Smooth muscle cell (in vitro differentiated cells): Measurements from ENCODE around the gene FHIT. TPM values are rescaled to one million over a fixed set of nuclear protein-coding genes. Genes with fewer than 3 reads are reported as not detected.

Experiments used
- DNase-seq: peaks from one replicate; lab custom pipeline; 2025; ENCODE audit not compliant: unreplicated experiment; lab: John Stamatoyannopoulos, UW
- H2AFZ ChIP-seq: fragments of 200-600 bp; sonication (generic); 2 replicates; pipeline ENCODE4 v1.6.0; 2016; ENCODE audit warnings: antibody characterized with exemption, low read depth, mild to moderate bottlenecking
- H3F3A ChIP-seq: fragments of 200-600 bp; sonication (generic); 2 replicates; pipeline ENCODE4 v1.6.0; 2017; ENCODE audit warnings: antibody characterized with exemption, low read depth
- H3K27ac ChIP-seq: fragments of 200-600 bp; sonication (generic); 2 replicates; pipeline ENCODE4 v1.5.1; 2016; ENCODE audit warnings: low read depth, mild to moderate bottlenecking
- H3K27me3 ChIP-seq: fragments of 200-600 bp; sonication (generic); 2 replicates; pipeline ENCODE4 v1.6.1; 2016; ENCODE audit warnings: low read depth, mild to moderate bottlenecking
- H3K36me3 ChIP-seq: fragments of 200-600 bp; sonication (generic); 2 replicates; pipeline ENCODE4 v1.5.1; 2016; ENCODE audit warnings: low read depth
- H3K4me1 ChIP-seq: fragments of 200-600 bp; sonication (generic); 2 replicates; pipeline ENCODE4 v1.5.1; 2016; ENCODE audit warnings: low read depth
- H3K4me2 ChIP-seq: fragments of 200-600 bp; sonication (generic); 2 replicates; pipeline ENCODE4 v1.6.0; 2016; ENCODE audit warnings: mild to moderate bottlenecking
- H3K4me3 ChIP-seq: fragments of 200-600 bp; sonication (generic); 2 replicates; pipeline ENCODE4 v1.5.1; 2016; ENCODE audit warnings: mild to moderate bottlenecking
- H3K79me2 ChIP-seq: fragments of 200-600 bp; sonication (generic); 2 replicates; pipeline ENCODE4 v1.6.0; 2016; ENCODE audit warnings: low read depth, mild to moderate bottlenecking
- H3K9ac ChIP-seq: fragments of 200-600 bp; sonication (generic); 2 replicates; pipeline ENCODE4 v1.6.0; 2016; ENCODE audit warnings: low read depth
- H3K9me3 ChIP-seq: fragments of 200-600 bp; sonication (generic); replicated peaks from 2 replicates; pipeline ENCODE4 v1.5.1; 2016; ENCODE audit warnings: low read depth
- H4K20me1 ChIP-seq: fragments of 200-600 bp; sonication (generic); 2 replicates; pipeline ENCODE4 v1.6.0; 2016; ENCODE audit warnings: low read depth
- WGBS: methylation state at CpG from one replicate; pipeline ENCODE4 v1.1.7; 2016; ENCODE audit warnings: low lambda C conversion rate; 5-methylcytosine and 5-hydroxymethylcytosine counted together
- polyA plus RNA-seq: library from polyadenylated mRNA; unstranded; fragments of >200 nt; fragmentation: Nextera tagmentation; extraction: Ambion mirVana; gene quantifications from 2 replicates; pipeline ENCODE4 v1.2.1, GENCODE V29; 2016
- total RNA-seq: library from RNA; depleted of rRNA; stranded (reverse); fragments of >200 nt; gene quantifications from 2 replicates; pipeline ENCODE4 v1.2.3, GENCODE V29; 2014
- TF ChIP-seq, protein P1 (sequence below): fragments of 200-600 bp; sonication (generic); IDR thresholded peaks from 2 replicates; pipeline ENCODE4 v1.5.1; 2017; ENCODE audit warnings: borderline replicate concordance, mild to moderate bottlenecking, antibody characterized with exemption; ENCODE audit not compliant: insufficient read depth, poor library complexity, severe bottlenecking

The FHIT gene
- total and polyA plus RNA-seq, 2 experiments from 2014 or later = 5.9 to 6.7 TPM

GRCh38 chr3:59816312-59816711 is 1434.9 kb downstream of the FHIT start:
- Histone ChIP-seq H3K4me2 (no peak overlapping the region), H2AFZ (no peak overlapping the region), H3K9me3 (no peaks in the 10 kb centered on the region), H3K79me2 (no peaks in the 10 kb centered on the region), H3K36me3 (no peaks in the 10 kb centered on the region), H3F3A (peaks cover 4% of the 10 kb centered on the region), H3K9ac (no peak overlapping the region), H4K20me1 (no peaks in the 10 kb centered on the region), H3K4me1 (peaks cover 26% of the 10 kb centered on the region), H3K27ac (peak overlapping the region; percentile 97), H3K27me3 (no peaks in the 10 kb centered on the region), H3K4me3 (no peak overlapping the region)
- TF ChIP-seq, protein P1, sequence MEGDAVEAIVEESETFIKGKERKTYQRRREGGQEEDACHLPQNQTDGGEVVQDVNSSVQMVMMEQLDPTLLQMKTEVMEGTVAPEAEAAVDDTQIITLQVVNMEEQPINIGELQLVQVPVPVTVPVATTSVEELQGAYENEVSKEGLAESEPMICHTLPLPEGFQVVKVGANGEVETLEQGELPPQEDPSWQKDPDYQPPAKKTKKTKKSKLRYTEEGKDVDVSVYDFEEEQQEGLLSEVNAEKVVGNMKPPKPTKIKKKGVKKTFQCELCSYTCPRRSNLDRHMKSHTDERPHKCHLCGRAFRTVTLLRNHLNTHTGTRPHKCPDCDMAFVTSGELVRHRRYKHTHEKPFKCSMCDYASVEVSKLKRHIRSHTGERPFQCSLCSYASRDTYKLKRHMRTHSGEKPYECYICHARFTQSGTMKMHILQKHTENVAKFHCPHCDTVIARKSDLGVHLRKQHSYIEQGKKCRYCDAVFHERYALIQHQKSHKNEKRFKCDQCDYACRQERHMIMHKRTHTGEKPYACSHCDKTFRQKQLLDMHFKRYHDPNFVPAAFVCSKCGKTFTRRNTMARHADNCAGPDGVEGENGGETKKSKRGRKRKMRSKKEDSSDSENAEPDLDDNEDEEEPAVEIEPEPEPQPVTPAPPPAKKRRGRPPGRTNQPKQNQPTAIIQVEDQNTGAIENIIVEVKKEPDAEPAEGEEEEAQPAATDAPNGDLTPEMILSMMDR = no peak
- 100% methylated on average over 1 of the region's 1 CpG for WGBS
- DNase-seq = no peak

- peaks cover 4% of the 10 kb centered on the region for H3F3A ChIP-seq
- H3K27me3 ChIP-seq = no peaks in the 10 kb centered on the region
- H3K9ac ChIP-seq = no peak overlapping the region
- no peaks in the 10 kb centered on the region for H4K20me1 ChIP-seq
- H3K4me3 ChIP-seq = no peak overlapping the region
- 27% methylated on average over 7 of the region's 7 CpGs for WGBS
- H3K9me3 ChIP-seq = no peaks in the 10 kb centered on the region
- H3K79me2 ChIP-seq = no peaks in the 10 kb centered on the region
- H3K4me2 ChIP-seq = peak overlapping the region; percentile 45
- TF ChIP-seq, protein P1 = no peak
- no peak overlapping the region for H2AFZ ChIP-seq
- no peak for DNase-seq
- no peaks in the 10 kb centered on the region for H3K36me3 ChIP-seq
- no peak overlapping the region for H3K27ac ChIP-seq
- H3K4me1 ChIP-seq = peaks cover 23% of the 10 kb centered on the region
Observed at GRCh38 chr3:59813148-59813538, 1438.1 kb downstream of the FHIT start.

DNA sequence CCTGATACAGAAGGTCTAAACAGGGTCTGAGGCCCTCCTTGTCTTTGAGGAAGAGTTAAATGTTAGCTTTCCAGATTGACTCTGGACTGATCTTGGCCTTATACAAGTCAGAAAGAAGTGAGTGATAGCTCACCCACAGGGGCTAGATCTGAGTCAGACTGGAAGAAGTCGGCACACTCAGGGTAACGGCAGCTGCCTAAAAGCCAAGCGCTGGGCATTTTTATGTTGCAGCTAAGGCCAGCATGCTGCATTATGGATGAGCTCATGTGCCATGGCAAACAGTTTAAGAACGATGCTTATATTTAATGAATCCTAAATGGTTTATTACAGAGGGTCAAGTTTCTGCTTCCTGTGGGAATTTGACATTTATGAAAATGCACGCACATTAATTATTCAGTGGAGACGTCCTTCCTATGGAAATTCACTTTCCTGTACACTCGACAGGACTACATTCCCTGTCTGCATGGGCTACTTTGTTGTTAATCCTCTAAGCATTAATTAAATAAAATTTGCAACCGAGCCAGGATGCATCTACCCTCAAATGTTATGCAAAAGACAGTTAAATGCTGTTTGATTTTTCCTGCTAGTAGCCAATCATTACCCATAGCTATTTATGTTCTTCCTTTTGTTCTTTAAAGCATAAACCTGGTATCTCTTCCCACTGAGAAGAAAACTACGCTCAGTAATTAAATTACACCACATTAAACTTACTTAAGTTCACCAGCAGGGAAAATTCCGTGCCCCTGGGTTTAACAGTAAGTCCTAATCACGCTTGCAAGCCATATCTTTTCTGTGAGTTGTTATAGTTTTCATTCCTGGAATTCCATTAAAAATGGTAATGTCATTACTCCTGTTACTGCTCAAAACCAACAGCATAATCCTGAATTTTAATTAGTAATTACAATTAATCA is 1438.8 kb downstream of the FHIT start:
- Histone ChIP-seq H3K27me3 (no peaks in the 10 kb centered on the region), H4K20me1 (no peaks in the 10 kb centered on the region), H3K4me3 (no peak overlapping the region), H3F3A (peaks cover under 1% of the 10 kb centered on the region), H3K9ac (no peak overlapping the region), H3K4me2 (peak overlapping the region; percentile 45), H3K27ac (no peak overlapping the region), H3K79me2 (no peaks in the 10 kb centered on the region), H2AFZ (no peak overlapping the region), H3K9me3 (no peaks in the 10 kb centered on the region), H3K36me3 (no peaks in the 10 kb centered on the region), H3K4me1 (peaks cover 16% of the 10 kb centered on the region)
- no peak for DNase-seq
- 59% methylated on average over 11 of the region's 11 CpGs for WGBS
- TF ChIP-seq, protein P1 = no peak
